GM23338 (cell line): ENCODE results near the gene ZNF568. TPM values are rescaled to one million over a fixed set of nuclear protein-coding genes. Genes with fewer than 3 reads are reported as not detected.

Experiments
- ATAC-seq: fragments of 200-7000 bp; cut with Tn5 transposase; 3 replicates; pipeline ENCODE4 v1.9.1; 2020
- DNase-seq: peaks from one replicate; pipeline ENCODE4 v3.0.0-alpha.2; 2015; ENCODE audit warnings: low spot score
- H2AFZ ChIP-seq: fragments of 200-600 bp; sonication (generic); 2 replicates; pipeline ENCODE4 v1.8.0; 2016; ENCODE audit warnings: antibody characterized with exemption, mild to moderate bottlenecking, moderate library complexity
- H3F3A ChIP-seq: fragments of 200-600 bp; sonication (generic); replicated peaks from 2 replicates; pipeline ENCODE4 v1.8.0; 2017; ENCODE audit warnings: antibody characterized with exemption, mixed run types, low read depth
- H3K27ac ChIP-seq: fragments of 200-600 bp; sonication (generic); 2 replicates; pipeline ENCODE4 v1.6.1; 2016; ENCODE audit warnings: low read depth
- H3K27me3 ChIP-seq: fragments of 200-600 bp; sonication (generic); 2 replicates; pipeline ENCODE4 v1.8.0; 2016; ENCODE audit warnings: mild to moderate bottlenecking, mixed run types, moderate library complexity; ENCODE audit not compliant: insufficient read depth
- H3K36me3 ChIP-seq: fragments of 200-600 bp; sonication (generic); 2 replicates; pipeline ENCODE4 v1.8.0; 2016; ENCODE audit warnings: mild to moderate bottlenecking; ENCODE audit not compliant: insufficient read depth
- H3K4me1 ChIP-seq: fragments of 200-600 bp; sonication (generic); 2 replicates; pipeline ENCODE4 v1.8.0; 2016; ENCODE audit warnings: mild to moderate bottlenecking, moderate library complexity; ENCODE audit not compliant: insufficient read depth
- H3K4me2 ChIP-seq: fragments of 200-600 bp; sonication (generic); 2 replicates; pipeline ENCODE4 v1.7.1; 2017; ENCODE audit warnings: mixed run types
- H3K4me3 ChIP-seq: fragments of 200-600 bp; sonication (generic); 2 replicates; pipeline ENCODE4 v1.6.1; 2016; ENCODE audit warnings: mixed run types
- H3K79me2 ChIP-seq: fragments of 200-600 bp; sonication (generic); replicated peaks from 2 replicates; pipeline ENCODE4 v1.8.0; 2017; ENCODE audit warnings: mild to moderate bottlenecking; ENCODE audit not compliant: insufficient read depth
- H3K9me2 ChIP-seq: fragments of 200-600 bp; sonication (generic); 2 replicates; pipeline ENCODE4 v1.8.0; 2017; ENCODE audit not compliant: insufficient read depth
- H4K20me1 ChIP-seq: fragments of 200-600 bp; sonication (generic); replicated peaks from 2 replicates; pipeline ENCODE4 v1.8.0; 2017; ENCODE audit warnings: mild to moderate bottlenecking; ENCODE audit not compliant: insufficient read depth
- H3K27ac Mint-ChIP-seq: 2 replicates; pipeline ENCODE4 v1.8.0; 2020; ENCODE audit warnings: inconsistent platforms, mild to moderate bottlenecking, moderate library complexity, mixed read lengths
- H3K27me3 Mint-ChIP-seq: 3 replicates; pipeline ENCODE4 v1.8.0; 2022; ENCODE audit warnings: low read depth, mild to moderate bottlenecking, moderate library complexity, mixed read lengths, inconsistent platforms; ENCODE audit not compliant: insufficient read depth, poor library complexity
- H3K36me3 Mint-ChIP-seq: 3 replicates; pipeline ENCODE4 v1.8.0; 2021; ENCODE audit warnings: low read depth, mild to moderate bottlenecking, inconsistent platforms, moderate library complexity, mixed read lengths
- H3K4me1 Mint-ChIP-seq: 3 replicates; pipeline ENCODE4 v1.8.0; 2020; ENCODE audit warnings: mild to moderate bottlenecking, inconsistent platforms, mixed read lengths
- H3K4me3 Mint-ChIP-seq: 3 replicates; pipeline ENCODE4 v1.8.0; 2021; ENCODE audit warnings: moderate library complexity, mild to moderate bottlenecking, inconsistent platforms, mixed read lengths
- H3K9me3 Mint-ChIP-seq: 3 replicates; pipeline ENCODE4 v1.8.0; 2020; ENCODE audit warnings: moderate library complexity, mild to moderate bottlenecking, inconsistent platforms, mixed read lengths
- CREB1 ChIP-seq: fragments of 250-450 bp; sonication (Bioruptor Pico); IDR thresholded peaks from 2 replicates; pipeline ENCODE4 v1.5.0; 2020; ENCODE audit warnings: low read depth, mild to moderate bottlenecking, moderate library complexity
- ETS1 ChIP-seq: IDR thresholded peaks from 2 replicates; pipeline ENCODE4 v1.6.1; 2016; ENCODE audit warnings: antibody characterized with exemption
- JUNB ChIP-seq: IDR thresholded peaks from one replicate; pipeline ENCODE4 v1.6.1; 2016; ENCODE audit warnings: antibody characterized with exemption; ENCODE audit not compliant: unreplicated experiment
- NANOG ChIP-seq: IDR thresholded peaks from 2 replicates; pipeline ENCODE4 v1.6.1; 2016; ENCODE audit warnings: antibody characterized with exemption, borderline replicate concordance
- ZNF114 ChIP-seq: fragments of 250-450 bp; sonication (Bioruptor Pico); IDR thresholded peaks from 2 replicates; pipeline ENCODE4 v1.5.0; 2020; ENCODE audit warnings: mild to moderate bottlenecking, moderate library complexity
- polyA plus RNA-seq: library from polyadenylated mRNA; unstranded; fragments of >200 nt; fragmentation: Nextera tagmentation; extraction: Ambion mirVana; gene quantifications from 2 replicates; pipeline ENCODE4 v1.2.1, GENCODE V29; 2016
- total RNA-seq: library from RNA; depleted of rRNA; stranded (reverse); fragments of >200 nt; shearing (Covaris generic); gene quantifications from 2 replicates; pipeline ENCODE4 v1.2.3, GENCODE V29; 2014
- TF ChIP-seq, protein P1 (sequence below): IDR thresholded peaks from one replicate; pipeline ENCODE4 v1.6.1; 2018; ENCODE audit warnings: antibody characterized with exemption; ENCODE audit not compliant: unreplicated experiment

The ZNF568 gene
- total and polyA plus RNA-seq, 2 experiments from 2014 or later: 7.6 to 10.5 TPM

- Mint-ChIP-seq H3K9me3 (peaks cover 82% of the 10 kb centered on the region), H3K27me3 (no peaks in the 10 kb centered on the region), H3K4me1 (no peaks in the 10 kb centered on the region), H3K36me3 (peaks cover 24% of the 10 kb centered on the region), H3K4me3 (no peak overlapping the region), H3K27ac (no peak overlapping the region)
- H4K20me1 ChIP-seq: no peaks in the 10 kb centered on the region
- no peaks in the 10 kb centered on the region for H3F3A ChIP-seq
- no peaks in the 10 kb centered on the region for H3K27me3 ChIP-seq
- H3K4me1 ChIP-seq: no peaks in the 10 kb centered on the region
- no peaks in the 10 kb centered on the region; the same call in 1 of the 2 replicates for H3K36me3 ChIP-seq
- DNase-seq (no peak), ATAC-seq (no peak)
- H3K4me3 ChIP-seq: no peak overlapping the region
- H3K4me2 ChIP-seq: no peak overlapping the region
- no peaks in the 10 kb centered on the region for H3K9me2 ChIP-seq
- H3K27ac ChIP-seq: no peak overlapping the region
- no peak for TF ChIP-seq NANOG
- no peak for TF ChIP-seq JUNB
- no peak overlapping the region for H2AFZ ChIP-seq
- no peaks in the 10 kb centered on the region for H3K79me2 ChIP-seq
These were observed 47.1 kb downstream of the ZNF568 start for GRCh38 chr19:36963280-36963679.

DNA sequence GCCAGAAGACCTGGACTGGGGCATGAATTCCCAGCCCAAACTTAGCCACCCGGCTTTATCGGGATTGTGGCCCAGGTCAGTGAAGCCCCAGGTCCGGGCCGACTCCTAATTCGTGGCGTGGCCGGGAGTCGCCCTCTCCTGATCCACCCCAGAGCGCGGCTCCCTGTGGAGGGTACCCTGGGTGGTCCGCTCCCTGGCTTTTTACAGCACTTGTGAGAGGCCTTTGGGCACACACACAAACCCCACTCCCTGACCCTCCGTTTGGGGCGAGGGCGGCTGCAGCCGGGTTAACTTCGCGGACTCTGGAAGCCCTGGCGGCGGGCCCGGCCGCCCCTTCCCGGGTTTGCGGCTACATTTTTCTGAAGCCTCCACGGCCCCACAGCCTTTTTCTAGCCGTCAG lies 56.4 kb downstream of the ZNF568 start:
- peak overlapping the region; percentile 96 for H3K4me2 ChIP-seq

More for the DNA sequence above, 56.4 kb downstream of the ZNF568 start:
- H3K9me3 Mint-ChIP-seq: peaks cover 31% of the 10 kb centered on the region
- H3K4me3 ChIP-seq: peak overlapping the region; percentile 99
- peak; percentile 33 for ATAC-seq
- no peak overlapping the region for H3K27ac Mint-ChIP-seq
- H2AFZ ChIP-seq: peak overlapping the region; percentile 100
- no peak overlapping the region for H3K27ac ChIP-seq
- peak overlapping the region; percentile 99 for H3K4me3 Mint-ChIP-seq
- no peaks in the 10 kb centered on the region for H3K4me1 Mint-ChIP-seq
- H3K36me3 Mint-ChIP-seq: peaks cover 37% of the 10 kb centered on the region
- no peaks in the 10 kb centered on the region for H3K4me1 ChIP-seq
- no peaks in the 10 kb centered on the region for H3K79me2 ChIP-seq
- H3K27me3 ChIP-seq: no peaks in the 10 kb centered on the region
- peaks cover 4% of the 10 kb centered on the region for H3K27me3 Mint-ChIP-seq
- no peaks in the 10 kb centered on the region for H4K20me1 ChIP-seq
- no peaks in the 10 kb centered on the region for H3K36me3 ChIP-seq
- DNase-seq: peak; percentile 56
- no peaks in the 10 kb centered on the region for H3F3A ChIP-seq
- TF ChIP-seq ETS1 (no peak), ZNF114 (CRISPR knock-in tag) (no peak), CREB1 (CRISPR knock-in tag) (no peak)
- TF ChIP-seq, protein P1, sequence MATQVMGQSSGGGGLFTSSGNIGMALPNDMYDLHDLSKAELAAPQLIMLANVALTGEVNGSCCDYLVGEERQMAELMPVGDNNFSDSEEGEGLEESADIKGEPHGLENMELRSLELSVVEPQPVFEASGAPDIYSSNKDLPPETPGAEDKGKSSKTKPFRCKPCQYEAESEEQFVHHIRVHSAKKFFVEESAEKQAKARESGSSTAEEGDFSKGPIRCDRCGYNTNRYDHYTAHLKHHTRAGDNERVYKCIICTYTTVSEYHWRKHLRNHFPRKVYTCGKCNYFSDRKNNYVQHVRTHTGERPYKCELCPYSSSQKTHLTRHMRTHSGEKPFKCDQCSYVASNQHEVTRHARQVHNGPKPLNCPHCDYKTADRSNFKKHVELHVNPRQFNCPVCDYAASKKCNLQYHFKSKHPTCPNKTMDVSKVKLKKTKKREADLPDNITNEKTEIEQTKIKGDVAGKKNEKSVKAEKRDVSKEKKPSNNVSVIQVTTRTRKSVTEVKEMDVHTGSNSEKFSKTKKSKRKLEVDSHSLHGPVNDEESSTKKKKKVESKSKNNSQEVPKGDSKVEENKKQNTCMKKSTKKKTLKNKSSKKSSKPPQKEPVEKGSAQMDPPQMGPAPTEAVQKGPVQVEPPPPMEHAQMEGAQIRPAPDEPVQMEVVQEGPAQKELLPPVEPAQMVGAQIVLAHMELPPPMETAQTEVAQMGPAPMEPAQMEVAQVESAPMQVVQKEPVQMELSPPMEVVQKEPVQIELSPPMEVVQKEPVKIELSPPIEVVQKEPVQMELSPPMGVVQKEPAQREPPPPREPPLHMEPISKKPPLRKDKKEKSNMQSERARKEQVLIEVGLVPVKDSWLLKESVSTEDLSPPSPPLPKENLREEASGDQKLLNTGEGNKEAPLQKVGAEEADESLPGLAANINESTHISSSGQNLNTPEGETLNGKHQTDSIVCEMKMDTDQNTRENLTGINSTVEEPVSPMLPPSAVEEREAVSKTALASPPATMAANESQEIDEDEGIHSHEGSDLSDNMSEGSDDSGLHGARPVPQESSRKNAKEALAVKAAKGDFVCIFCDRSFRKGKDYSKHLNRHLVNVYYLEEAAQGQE: no peak
- no peaks in the 10 kb centered on the region; the same call in 1 of the 2 replicates for H3K9me2 ChIP-seq
